ENCODE data around the gene THSD4. TPM values are rescaled to one million over a fixed set of nuclear protein-coding genes. Genes with fewer than 3 reads are reported as not detected.
A peak's percentile ranks its signal among the peaks of the same experiment; 100 is the strongest.

Gene THSD4
- total RNA-seq, 4 donors from 2014 or later = 2.7 to 49.2 (median 15.8) TPM

DNA sequence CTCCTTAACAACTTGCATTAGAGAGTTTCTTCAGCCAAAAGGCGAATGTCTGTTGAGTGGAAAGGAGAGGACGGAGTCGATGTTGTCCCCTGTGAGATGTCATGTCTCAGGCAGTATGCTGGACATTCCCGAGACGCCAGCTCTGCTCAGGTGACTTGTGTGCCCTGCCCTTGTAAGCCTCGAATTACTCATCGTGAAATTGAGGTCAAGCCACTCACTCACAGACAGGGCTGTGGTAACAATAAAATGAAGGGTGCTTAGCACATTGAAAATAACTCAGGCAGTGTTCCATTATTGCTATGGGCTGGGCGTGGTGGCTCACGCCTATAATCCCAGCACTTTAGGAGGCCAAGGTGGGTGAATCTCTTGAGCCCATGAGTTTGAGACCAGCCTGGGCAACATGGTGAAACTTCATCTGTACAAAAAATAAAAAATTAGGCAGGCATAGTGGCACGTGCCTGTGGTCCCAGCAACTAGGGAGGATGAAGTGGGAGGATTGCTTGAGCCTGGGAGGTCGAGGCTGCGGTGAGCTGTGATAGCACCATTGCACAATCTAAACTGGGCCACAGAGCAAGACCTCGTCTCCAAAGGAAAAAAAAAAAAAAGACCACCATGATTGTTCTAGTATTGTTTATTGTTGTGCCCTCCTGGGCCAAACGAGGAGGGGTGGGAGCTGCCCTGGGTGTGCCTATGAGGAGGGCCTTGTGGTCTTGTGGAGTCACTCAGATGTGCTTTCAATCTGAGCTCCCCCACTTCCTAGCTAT, 214.4 kb downstream of the THSD4 start:
- DNase-seq (ENCODE audit: low spot score) (no peak), ATAC-seq (ENCODE audit: low FRiP score) (peak; percentile 22)
- TF ChIP-seq, protein P1, sequence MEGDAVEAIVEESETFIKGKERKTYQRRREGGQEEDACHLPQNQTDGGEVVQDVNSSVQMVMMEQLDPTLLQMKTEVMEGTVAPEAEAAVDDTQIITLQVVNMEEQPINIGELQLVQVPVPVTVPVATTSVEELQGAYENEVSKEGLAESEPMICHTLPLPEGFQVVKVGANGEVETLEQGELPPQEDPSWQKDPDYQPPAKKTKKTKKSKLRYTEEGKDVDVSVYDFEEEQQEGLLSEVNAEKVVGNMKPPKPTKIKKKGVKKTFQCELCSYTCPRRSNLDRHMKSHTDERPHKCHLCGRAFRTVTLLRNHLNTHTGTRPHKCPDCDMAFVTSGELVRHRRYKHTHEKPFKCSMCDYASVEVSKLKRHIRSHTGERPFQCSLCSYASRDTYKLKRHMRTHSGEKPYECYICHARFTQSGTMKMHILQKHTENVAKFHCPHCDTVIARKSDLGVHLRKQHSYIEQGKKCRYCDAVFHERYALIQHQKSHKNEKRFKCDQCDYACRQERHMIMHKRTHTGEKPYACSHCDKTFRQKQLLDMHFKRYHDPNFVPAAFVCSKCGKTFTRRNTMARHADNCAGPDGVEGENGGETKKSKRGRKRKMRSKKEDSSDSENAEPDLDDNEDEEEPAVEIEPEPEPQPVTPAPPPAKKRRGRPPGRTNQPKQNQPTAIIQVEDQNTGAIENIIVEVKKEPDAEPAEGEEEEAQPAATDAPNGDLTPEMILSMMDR (IDR thresholded peaks at IDR 0.05) = no peak

DNA sequence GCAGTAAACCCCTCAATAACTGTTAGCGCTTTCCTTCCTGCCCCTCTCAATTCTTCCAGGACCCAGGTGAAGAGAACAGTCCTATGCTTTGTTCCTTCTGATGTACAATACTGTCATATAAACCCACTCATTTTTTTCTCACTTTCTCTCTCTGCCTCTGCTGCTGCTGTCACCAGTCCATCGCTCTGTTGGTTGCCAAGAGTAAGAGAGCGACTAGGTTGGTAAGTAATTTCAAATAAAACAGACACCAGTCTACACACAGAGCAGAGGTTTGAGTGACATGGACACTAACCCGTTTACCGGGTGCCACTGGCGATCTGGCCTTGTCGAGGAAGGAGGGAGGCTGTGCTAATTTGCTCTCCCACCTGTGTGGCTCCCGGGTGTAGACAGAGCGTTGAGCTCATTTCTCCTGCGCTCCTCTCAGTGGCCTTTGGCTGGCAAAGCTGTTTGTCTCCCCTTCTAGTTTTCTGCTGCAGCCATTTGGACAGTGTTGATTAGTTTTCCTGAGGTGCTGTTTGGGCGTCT, 215.4 kb downstream of the THSD4 start:
- TF ChIP-seq, protein P1 (IDR thresholded peaks at IDR 0.05) = no peak
- ATAC-seq (ENCODE audit: low FRiP score) (no peak), DNase-seq (ENCODE audit: low spot score) (no peak)

DNA sequence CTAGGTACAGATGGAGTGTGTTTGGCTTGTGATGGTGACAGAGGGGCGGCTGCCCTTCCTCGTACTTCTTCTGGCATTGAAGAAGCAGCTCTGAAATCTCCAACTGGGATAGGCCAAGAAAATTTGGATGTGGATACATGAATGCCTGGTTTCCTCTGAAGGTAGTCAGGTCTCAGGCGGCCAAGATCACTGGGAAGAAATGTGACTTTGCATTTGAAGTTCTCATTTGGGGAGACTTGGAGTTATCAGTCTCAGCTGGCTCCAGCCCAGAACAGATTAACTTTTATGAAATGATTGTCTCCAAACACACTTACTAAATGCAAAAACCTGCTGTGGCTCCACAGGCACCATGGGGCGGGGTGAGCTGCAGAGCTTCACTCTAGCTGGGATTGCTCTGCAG, 215.9 kb downstream of the THSD4 start:
- TF ChIP-seq, protein P1 (IDR thresholded peaks at IDR 0.05) = no peak
- ATAC-seq (ENCODE audit: low FRiP score) (no peak), DNase-seq (ENCODE audit: low spot score) (no peak)

DNA sequence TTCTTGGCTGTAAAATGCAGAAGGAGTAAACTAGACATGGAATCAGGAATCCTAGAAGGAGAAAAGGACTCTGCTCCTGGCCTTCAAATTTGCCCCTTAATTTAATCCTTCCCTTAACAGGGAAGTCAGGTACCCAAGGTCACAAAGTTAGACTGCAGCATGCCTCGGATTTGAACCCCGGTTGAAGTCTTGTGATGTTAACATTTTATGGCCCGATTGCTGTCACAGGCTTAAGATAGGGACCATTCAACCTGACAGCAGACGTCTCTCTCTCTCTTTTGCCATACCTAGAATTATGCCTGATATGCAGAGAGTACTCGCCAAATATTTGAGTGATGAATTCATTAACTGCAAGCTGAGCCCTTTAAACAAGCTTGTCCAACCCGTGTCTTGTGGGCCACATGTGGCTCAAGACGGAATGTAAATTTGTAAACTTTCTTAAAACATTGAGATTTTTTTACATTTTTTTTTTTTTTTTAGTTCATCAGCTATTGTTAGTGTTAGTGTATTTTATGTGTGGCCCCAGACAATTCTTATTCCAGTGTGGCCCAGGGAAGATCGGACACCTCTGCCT, 217.2 kb downstream of the THSD4 start:
- TF ChIP-seq, protein P1 (IDR thresholded peaks at IDR 0.05) = no peak
- no peak for ATAC-seq (ENCODE audit: low FRiP score)

DNA sequence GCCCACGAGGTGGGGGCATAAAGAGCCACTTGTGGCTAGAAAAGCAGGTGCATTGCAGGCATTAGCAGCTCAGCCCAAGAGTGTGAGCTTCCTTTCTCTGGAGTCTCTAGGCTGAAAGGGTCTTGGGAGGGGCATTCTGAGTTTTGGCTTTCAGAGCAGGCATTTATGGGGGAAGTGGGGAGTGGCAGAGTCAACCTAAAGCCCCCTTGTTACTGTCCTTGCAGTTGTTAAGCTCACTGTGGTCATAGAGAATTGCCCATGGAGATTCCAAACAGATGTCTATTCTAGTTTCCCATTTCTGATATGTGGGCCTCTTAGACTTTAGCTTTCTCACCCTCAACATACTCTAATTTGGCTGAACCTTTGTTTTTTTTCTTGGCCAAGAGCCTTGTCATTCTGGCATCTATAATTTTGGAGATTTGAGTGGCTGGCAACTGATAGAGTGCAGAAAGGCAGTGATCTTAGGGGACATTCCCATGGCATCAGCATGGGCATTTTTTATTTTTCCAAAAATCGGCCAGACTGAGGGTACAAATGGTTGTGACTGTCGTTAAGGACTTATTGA, 217.9 kb downstream of the THSD4 start:
- TF ChIP-seq, protein P1 (IDR thresholded peaks at IDR 0.05) = no peak
- no peak for DNase-seq (ENCODE audit: low spot score)
- ATAC-seq (ENCODE audit: low FRiP score) = no peak

More for the DNA sequence above, 217.2 kb downstream of the THSD4 start:
- DNase-seq (ENCODE audit: low spot score) = no peak

DNA sequence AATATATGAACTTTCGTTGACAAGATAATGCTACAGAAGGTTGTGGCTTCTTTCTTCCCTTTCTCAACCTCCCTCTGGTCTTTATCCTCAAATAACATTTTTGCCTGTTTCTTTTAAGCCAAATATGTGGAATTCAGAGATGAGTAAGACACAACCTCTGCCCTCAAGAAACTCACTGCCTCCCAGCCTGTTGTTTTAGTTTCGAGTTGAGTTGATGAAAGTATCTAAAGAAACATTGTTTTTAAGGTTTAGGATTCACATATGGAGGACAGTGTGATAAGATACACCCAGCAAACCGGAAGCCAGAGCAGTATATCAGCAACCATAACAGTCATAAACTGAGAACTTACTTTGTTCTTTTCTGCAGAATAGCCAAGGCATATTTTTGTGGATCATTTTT, 218.6 kb downstream of the THSD4 start:
- no peak for DNase-seq (ENCODE audit: low spot score)
- no peak for ATAC-seq (ENCODE audit: low FRiP score)
- TF ChIP-seq, protein P1 (IDR thresholded peaks at IDR 0.05) = no peak
